ACC112 (cell line): ENCODE measurements around the gene COPS7A.

Experiments
- H2AFZ ChIP-seq: fragments of 200-600 bp; sonication (generic); one replicate; pipeline ENCODE4 v1.6.0; 2017; ENCODE audit warnings: antibody characterized with exemption, low read length; ENCODE audit not compliant: unreplicated experiment
- H3K27ac ChIP-seq: fragments of 200-600 bp; sonication (generic); 2 replicates; pipeline ENCODE4 v1.5.1; 2014; ENCODE audit warnings: low read depth, mild to moderate bottlenecking, antibody characterized with exemption, low read length, moderate library complexity
- H3K27me3 ChIP-seq: fragments of 200-600 bp; sonication (generic); 2 replicates; pipeline ENCODE4 v1.6.1; 2014; ENCODE audit warnings: mild to moderate bottlenecking, antibody characterized with exemption, low read length, moderate library complexity, mixed read lengths; ENCODE audit not compliant: insufficient read depth
- H3K36me3 ChIP-seq: fragments of 200-600 bp; sonication (generic); 2 replicates; pipeline ENCODE4 v1.6.1; 2016; ENCODE audit warnings: mild to moderate bottlenecking, antibody characterized with exemption, low read length, moderate library complexity, mixed read lengths; ENCODE audit not compliant: insufficient read depth
- H3K4me1 ChIP-seq: fragments of 200-600 bp; sonication (generic); one replicate; pipeline ENCODE4 v1.6.1; 2016; ENCODE audit warnings: low read length, mixed read lengths; ENCODE audit not compliant: insufficient read depth, unreplicated experiment, control insufficient read depth
- H3K4me3 ChIP-seq: fragments of 200-600 bp; sonication (generic); 2 replicates; pipeline ENCODE4 v1.5.1; 2014; ENCODE audit warnings: mild to moderate bottlenecking, low read depth, low read length
- H3K79me2 ChIP-seq: fragments of 200-600 bp; sonication (generic); one replicate; pipeline ENCODE4 v1.6.0; 2016; ENCODE audit warnings: low read length; ENCODE audit not compliant: control insufficient read depth, unreplicated experiment, insufficient read depth

The COPS7A gene

DNA sequence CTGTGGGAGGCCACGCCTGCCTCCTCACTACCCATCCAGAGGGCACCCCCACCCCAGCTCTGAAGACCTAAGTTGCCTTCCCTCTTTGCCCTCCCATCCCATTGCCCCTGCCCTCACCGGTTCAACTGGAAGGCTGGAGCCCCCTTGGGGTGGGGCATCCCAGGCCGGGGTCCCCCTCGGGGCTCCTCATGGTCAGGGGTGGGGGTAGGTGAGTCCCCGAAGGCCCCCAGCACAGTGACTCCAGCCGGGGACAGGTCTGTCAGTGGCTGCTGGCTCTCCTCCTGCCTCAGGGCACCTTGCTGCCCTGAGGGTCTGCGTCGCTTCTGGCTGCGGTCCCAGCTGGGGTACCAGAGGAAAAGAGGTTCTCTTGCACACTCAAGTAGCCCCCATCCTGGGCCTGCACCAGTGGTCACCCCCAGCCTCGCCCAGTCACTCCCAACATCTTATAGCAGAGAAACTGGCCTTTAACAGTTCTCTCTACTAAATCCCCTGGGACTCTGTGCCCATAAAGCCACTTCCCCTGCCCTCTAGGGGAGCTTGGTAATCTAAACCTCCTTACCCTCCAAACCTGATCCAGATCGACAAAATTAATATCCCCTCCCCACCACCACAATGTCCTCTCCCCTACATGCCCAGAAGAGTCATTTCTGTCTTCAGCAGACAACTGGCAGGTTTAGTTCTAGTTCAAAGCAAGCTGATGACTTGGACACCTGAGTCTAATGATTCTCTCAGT lies 28.4 kb upstream of the COPS7A start:
- no peak overlapping the region for H3K27ac ChIP-seq
- H3K79me2 ChIP-seq, result peaks cover 3% of the 10 kb centered on the region
- peaks cover 12% of the 10 kb centered on the region for H3K4me1 ChIP-seq
- H2AFZ ChIP-seq, result no peak overlapping the region
- no peaks in the 10 kb centered on the region for H3K36me3 ChIP-seq
- peaks cover 16% of the 10 kb centered on the region for H3K27me3 ChIP-seq
- no peak overlapping the region for H3K4me3 ChIP-seq

DNA sequence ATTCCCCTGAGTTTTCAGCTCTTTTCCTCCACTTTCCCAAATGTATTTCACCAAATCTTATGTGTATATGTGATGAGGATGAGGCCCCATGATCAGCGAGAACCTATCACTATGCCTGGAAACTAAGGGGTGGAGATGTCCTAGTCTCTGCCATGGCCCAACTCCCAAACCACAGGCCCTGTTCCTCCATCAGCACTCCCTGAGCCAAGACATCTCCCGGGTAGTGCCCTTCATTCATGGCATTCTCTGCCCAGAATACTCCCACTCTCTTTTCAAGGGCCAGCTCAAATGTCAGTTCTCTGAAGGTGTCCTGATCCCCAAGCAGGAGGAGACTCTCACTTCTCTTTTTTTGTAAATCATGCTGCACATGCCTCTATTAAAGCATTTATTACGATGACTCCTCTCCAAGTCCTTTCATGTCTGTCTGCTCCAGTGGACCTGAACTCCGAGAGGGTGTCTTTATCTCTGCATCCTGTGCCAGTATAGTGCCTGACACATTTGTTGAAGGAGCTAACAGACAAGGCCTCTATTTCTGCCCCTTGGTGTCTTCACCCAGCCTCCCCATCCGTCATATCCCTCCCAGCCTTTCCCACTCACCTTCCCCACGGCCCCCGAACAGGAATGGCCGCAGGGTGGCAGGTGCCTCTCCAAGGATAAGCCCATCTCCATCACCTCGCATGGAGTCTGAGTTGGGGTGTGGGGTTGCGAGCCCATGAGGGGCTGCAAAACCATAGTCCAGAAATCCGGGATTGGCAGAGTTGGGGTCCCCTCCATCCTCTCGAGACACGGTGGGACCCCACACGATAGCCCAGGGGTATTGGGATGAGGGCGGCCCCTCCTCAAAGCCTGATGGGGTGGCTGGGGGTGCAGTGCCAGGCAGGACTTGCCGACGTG lies 26.9 kb upstream of the COPS7A start:
- no peak overlapping the region for H3K27ac ChIP-seq

DNA sequence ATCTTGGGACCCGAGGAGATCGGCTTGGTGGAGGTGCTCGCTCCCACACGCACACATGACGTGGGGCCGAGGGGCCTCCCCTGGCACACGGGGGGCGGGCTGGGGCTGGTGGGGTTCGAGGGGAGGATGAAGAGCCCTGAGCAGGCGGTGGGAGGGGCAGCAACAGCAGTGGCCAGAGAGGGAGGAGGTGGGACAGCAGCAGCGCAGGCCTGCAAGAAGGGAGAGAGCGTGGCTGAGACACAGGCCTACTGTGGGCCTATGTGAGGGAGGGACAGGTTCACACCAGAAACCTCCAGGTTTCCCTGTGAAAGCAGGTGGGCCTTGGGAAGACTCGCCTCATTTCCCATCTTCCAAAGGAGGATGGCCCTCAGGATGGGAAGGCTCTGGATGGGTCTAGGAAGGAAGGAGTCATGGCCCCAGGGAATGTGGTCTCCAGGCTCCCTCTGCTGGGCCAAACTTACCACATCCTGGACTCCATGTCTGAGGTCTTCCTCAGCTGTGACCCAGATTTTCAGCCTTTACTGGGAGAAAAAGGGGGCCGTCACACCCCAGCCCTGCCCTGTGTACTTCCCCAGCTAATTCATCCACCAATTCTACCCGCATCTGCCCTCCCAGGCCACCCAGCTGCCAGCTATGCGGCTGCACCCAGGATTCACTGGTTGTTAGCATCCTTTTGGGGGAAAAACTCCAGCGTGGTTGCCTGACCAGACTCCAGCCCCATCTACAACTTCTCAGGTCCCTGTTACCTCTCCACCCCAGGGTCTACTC lies 26.1 kb upstream of the COPS7A start:
- Histone ChIP-seq H3K27ac (no peak overlapping the region), H3K4me1 (peaks cover 6% of the 10 kb centered on the region), H3K27me3 (peaks cover 35% of the 10 kb centered on the region), H3K79me2 (no peaks in the 10 kb centered on the region), H3K36me3 (no peaks in the 10 kb centered on the region), H2AFZ (no peak overlapping the region), H3K4me3 (no peak overlapping the region)

More for the DNA sequence above, 26.9 kb upstream of the COPS7A start:
- no peak overlapping the region for H2AFZ ChIP-seq
- no peak overlapping the region for H3K4me3 ChIP-seq
- H3K4me1 ChIP-seq, result peaks cover 6% of the 10 kb centered on the region
- H3K36me3 ChIP-seq, result no peaks in the 10 kb centered on the region
- peaks cover 30% of the 10 kb centered on the region for H3K27me3 ChIP-seq
- no peaks in the 10 kb centered on the region for H3K79me2 ChIP-seq

DNA sequence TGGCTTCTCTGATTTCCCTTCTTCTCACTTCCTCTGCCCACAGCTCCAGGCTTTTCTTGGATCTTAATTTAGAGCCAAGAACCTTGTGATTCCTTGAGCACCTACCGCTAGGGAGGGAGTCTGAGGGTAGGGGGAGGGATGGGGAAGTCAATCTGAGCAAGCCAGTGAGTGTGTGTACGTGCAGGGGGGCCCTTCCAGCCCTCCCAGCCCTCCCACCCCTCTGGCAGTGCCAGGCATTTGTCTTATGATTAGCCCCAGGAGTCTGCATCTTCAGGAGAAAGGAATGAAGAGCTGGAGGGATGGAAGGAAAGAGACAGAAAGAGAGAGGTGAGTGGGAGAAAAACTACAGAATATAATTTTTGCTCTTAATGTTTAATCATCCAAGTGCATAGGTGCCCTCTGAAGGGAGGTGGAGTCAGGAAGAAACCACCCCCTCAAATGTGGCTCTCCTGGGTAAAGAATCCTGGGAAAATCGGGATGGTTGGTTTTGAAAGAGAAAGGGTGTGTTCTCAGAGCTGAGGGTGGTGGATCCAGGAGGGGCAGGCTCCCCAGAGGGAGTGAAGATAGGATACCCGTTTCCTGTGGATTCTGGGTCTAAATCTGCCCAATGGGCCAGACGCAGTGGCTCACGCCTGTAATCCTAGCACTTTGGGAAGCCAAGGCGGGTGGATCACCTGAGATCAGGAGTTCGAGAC lies 25.3 kb upstream of the COPS7A start:
- no peak overlapping the region for H2AFZ ChIP-seq
- H3K4me3 ChIP-seq, result no peak overlapping the region
- no peak overlapping the region for H3K27ac ChIP-seq
- peaks cover 6% of the 10 kb centered on the region for H3K4me1 ChIP-seq
- H3K27me3 ChIP-seq, result peaks cover 38% of the 10 kb centered on the region
- no peaks in the 10 kb centered on the region for H3K36me3 ChIP-seq
- H3K79me2 ChIP-seq, result no peaks in the 10 kb centered on the region

DNA sequence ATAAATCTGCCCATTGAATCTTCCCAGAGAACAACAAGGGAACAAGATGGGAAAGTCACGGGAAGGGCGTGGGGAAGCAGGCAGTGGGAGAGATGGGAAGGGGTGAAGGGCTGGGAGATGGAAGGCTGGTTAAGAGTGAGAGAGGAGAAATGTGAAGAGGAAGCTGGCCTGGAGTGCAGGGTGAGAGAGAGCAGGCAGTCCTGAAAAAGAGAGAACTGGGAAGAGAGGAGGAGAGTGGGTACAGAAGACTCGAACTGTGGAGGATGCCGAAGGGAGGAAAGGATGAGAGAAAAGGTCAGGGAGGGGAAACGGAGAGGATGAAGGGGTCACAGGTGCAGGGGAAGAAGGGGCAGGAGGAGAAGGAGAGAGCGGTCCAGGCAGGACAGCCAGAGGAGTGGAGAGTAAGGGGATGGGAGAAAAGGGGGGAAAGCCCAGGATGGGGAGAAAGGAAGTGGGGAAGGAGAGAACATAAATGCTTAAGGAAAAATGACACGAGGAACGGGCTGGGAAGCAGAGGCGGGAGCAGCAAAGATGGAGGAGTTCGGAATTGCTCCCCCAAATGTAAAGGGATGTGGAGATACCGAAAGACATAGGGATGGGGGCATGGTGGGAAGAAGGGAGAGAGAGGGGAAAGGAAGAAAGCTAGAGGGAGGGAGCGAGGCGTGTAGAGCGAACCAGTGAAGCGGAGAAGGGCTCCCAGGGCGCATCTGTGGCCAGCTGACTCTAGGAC lies 24.4 kb upstream of the COPS7A start:
- H3K27me3 ChIP-seq, result peaks cover 46% of the 10 kb centered on the region
- no peaks in the 10 kb centered on the region for H3K36me3 ChIP-seq
- peak overlapping the region; percentile 77 for H3K4me3 ChIP-seq
- no peaks in the 10 kb centered on the region for H3K79me2 ChIP-seq
- H3K27ac ChIP-seq, result no peak overlapping the region
- H3K4me1 ChIP-seq, result peaks cover 6% of the 10 kb centered on the region
- H2AFZ ChIP-seq, result no peak overlapping the region

DNA sequence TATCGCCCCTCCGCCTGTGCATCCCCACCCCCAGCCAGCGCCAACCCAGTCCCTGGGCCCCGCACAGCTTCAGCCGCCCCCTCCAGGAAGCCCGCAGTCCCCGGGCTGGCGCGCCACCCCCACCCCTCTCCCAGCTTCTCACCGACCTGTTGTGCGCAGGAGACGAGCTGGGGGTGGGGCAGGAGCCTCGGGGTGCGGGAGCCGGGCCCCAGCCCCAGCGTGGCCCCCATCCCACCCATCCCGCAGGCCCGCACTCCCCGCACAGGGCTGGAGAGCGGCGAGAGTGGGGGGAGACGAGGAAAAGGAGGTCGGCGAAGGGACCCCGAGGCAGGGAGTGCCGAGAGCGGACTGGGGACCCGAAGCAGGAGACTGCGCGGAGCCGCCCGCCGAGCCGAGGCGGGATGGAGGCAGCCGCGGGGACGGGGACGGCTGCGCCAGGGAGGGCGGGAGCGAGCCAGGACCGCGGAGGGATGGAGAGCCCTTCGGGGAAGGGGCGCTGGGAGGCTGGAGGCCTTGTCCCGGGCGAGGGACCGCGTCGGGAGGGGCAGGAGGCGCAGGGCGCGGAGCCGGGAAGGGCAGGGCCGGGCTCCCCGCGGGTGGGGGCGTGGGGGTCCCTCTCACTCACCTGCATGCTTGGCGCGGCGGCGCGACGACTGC lies 23.7 kb upstream of the COPS7A start:
- Histone ChIP-seq H3K79me2 (no peaks in the 10 kb centered on the region), H2AFZ (peak overlapping the region; percentile 33), H3K27ac (no peak overlapping the region), H3K4me3 (peak overlapping the region; percentile 77), H3K4me1 (peaks cover 6% of the 10 kb centered on the region), H3K36me3 (no peaks in the 10 kb centered on the region), H3K27me3 (peaks cover 48% of the 10 kb centered on the region)

DNA sequence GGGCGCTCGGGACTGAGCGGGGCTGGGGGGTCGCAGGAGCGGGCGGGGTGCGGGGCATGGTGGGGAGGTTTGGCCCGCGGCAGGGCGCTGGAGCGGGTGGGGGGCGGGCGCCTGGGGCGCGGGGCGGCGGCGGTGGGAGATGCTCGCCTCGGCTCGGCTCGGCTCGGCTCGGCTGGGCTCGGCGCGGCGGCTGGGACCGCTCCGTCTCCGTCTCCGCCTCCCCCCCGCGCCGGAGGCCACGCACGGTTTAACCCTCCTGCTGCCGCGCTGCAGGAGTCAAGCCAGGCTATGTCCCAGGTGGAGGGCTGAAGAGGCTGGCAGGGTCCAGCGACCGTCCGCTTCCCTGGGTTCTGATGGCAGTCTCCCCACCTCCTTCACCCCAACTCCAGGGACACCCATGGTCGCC lies 23.2 kb upstream of the COPS7A start, which contains the start of gene PIANP:
TSS of gene PIANP (minus strand) at position 170 of the 406 bp plus-strand sequence. CDS start 2,754 bp downstream, outside the sequence.
- Histone ChIP-seq H3K4me3 (peak within 1 kb of the TSS; percentile 77), H2AFZ (peak within 1 kb of the TSS; percentile 84), H3K79me2 (no peaks in the 10 kb centered on the region)

DNA sequence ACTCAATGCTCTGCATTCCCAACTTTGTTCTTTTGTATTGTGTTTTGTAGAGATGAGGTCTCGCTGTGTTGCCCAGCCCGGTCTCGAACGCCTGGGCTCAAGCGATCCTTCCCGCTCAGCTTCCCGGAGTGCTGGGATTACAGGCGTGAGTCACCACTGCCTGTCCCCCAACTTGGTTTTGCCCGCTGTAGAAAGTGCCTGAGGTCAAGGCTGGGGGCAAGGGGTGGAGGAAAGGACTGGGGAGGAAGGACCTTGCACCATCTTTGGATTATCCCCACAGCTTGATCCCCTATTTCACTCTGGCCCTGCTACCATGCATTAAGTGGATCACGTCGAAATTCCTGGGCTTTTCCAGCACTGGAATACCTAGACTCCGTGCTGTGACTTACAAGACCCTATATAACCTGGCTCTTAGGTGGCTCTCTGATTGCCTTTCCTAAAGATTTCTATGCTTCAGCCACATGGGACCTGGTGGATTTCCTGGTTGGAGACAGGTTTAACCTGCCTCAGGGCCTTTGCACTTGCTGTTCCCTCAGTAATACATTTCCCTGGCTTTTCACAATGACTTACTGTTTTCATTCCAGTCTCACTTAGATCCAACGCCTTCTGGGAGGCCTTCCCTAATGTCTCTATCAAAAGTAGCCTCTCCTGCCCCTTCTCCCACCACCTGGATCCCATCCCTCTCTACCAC lies 22.6 kb upstream of the COPS7A start:
- Histone ChIP-seq H3K4me3 (peak overlapping the region; percentile 77), H3K79me2 (no peaks in the 10 kb centered on the region), H3K27ac (no peak overlapping the region), H3K4me1 (peaks cover 6% of the 10 kb centered on the region), H2AFZ (peak overlapping the region; percentile 84), H3K36me3 (no peaks in the 10 kb centered on the region), H3K27me3 (peaks cover 48% of the 10 kb centered on the region)

More for the DNA sequence above, 23.2 kb upstream of the COPS7A start, which contains the start of gene PIANP:
- peaks cover 48% of the 10 kb centered on the region for H3K27me3 ChIP-seq
- H3K4me1 ChIP-seq, result peaks cover 6% of the 10 kb centered on the region
- no peak within 1 kb of the TSS for H3K27ac ChIP-seq
- H3K36me3 ChIP-seq, result no peaks in the 10 kb centered on the region

DNA sequence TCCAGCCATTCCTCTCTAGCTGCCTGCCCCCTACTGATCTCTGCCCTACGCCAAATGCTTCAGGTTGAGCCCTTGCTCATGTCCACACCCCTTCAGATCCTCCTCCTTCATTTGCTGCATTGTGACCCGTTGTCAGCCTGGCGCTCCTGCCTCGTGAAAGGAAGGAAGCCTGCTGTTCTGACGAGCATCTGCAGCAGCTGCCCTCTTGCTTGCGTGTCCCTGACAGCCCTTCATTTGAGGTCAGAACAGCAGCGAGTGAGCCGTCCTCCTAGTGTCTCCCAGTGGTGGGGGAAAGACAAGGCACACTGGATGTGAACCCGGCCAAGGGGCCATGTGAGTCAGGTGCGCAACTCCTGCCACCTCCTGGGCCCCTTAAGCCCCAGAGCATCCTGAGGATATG lies 20.2 kb upstream of the COPS7A start:
- Histone ChIP-seq H3K27ac (no peak overlapping the region), H2AFZ (no peak overlapping the region), H3K36me3 (no peaks in the 10 kb centered on the region), H3K4me3 (no peak overlapping the region), H3K4me1 (peaks cover 3% of the 10 kb centered on the region), H3K79me2 (no peaks in the 10 kb centered on the region), H3K27me3 (peaks cover 46% of the 10 kb centered on the region)
